ENCODE measurements around the gene ZMYND8.
"Not testable (repeated sequence)": the region's sequence is repeated elsewhere in the genome, so short reads cannot be mapped to it uniquely, and the experiment has no call there.

Gene ZMYND8

DNA sequence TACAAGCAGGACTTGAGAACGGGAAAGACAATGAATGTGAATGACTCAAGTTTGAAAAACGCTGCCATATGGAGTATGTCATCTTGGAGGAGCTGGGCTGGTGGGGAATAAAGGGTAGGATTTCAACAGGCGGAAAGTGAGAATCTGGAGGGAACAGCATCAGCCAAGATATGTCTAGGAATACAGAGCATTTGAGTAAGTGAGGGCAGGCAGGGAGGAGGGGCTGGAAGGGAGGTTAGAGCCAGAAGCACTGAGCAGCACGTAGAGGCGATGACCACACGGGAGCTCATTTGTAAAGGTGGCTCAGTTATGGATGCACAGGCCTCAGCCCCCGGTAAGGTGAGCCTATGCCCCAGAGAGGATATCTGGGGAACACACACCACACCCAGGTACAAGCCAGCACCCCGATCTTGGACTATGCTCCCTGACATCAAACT is 115.1 kb downstream of the ZMYND8 start:
- H2AFZ ChIP-seq (ENCODE audit: low read depth, low read length): no peak overlapping the region
- H3K27ac ChIP-seq (ENCODE audit: low read length): no peak overlapping the region
- H3K9ac ChIP-seq (ENCODE audit: low read depth, low read length): no peak overlapping the region
- ATAC-seq (ENCODE audit: insufficient read depth, low read depth) (no peak), DNase-seq (no peak)
- no peaks in the 10 kb centered on the region for H3K79me2 ChIP-seq (ENCODE audit: insufficient read depth, low read length)
- peaks cover 86% of the 10 kb centered on the region for H3K36me3 ChIP-seq (ENCODE audit: insufficient read depth, low read length)
- H3K4me1 ChIP-seq (ENCODE audit: insufficient read depth, low read length): no peaks in the 10 kb centered on the region
- H3K27me3 ChIP-seq (ENCODE audit: insufficient read depth, low read length, poor library complexity): no peaks in the 10 kb centered on the region
- no peaks in the 10 kb centered on the region for H3K9me3 ChIP-seq (ENCODE audit: insufficient read depth, low read length, severe bottlenecking)
- H4K20me1 ChIP-seq (ENCODE audit: insufficient read depth, low read length): peaks cover 16% of the 10 kb centered on the region; the same call in 1 of the 2 replicates
- H3K4me3 ChIP-seq (ENCODE audit: low read depth in 1 of 2, low read length in 2 of 2): no peak overlapping the region
- H3K4me2 ChIP-seq (ENCODE audit: insufficient read depth, low read length): no peak overlapping the region
- TF ChIP-seq, protein P1, sequence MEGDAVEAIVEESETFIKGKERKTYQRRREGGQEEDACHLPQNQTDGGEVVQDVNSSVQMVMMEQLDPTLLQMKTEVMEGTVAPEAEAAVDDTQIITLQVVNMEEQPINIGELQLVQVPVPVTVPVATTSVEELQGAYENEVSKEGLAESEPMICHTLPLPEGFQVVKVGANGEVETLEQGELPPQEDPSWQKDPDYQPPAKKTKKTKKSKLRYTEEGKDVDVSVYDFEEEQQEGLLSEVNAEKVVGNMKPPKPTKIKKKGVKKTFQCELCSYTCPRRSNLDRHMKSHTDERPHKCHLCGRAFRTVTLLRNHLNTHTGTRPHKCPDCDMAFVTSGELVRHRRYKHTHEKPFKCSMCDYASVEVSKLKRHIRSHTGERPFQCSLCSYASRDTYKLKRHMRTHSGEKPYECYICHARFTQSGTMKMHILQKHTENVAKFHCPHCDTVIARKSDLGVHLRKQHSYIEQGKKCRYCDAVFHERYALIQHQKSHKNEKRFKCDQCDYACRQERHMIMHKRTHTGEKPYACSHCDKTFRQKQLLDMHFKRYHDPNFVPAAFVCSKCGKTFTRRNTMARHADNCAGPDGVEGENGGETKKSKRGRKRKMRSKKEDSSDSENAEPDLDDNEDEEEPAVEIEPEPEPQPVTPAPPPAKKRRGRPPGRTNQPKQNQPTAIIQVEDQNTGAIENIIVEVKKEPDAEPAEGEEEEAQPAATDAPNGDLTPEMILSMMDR (IDR thresholded peaks at IDR 0.05; ENCODE audit: borderline replicate concordance, extremely low read depth, low read length, poor library complexity, severe bottlenecking): no peak
- TF ChIP-seq EZH2 (IDR thresholded peaks at IDR 0.05; ENCODE audit: borderline replicate concordance, low read depth, low read length, severe bottlenecking): no peak

DNA sequence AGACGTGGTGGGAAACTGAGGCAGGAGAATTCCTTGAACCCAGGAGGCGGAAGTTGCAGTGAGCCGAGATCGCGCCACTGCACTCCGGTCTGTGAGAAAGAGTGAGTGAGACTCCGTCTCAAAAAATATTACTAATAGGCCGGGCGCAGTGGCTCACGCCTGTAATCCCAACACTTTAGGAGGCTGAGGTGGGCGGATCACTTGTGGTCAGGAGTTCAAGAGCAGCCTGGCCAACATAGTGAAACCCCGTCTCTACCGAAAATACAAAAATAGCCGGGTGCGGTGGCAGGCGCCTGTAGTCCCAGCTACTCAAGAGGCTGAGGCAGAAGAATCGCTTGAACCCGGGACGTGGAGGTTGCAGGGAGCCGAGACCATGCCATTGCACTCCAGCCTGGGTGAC is 116.4 kb downstream of the ZMYND8 start:
- not testable (repeated sequence) for H3K9ac ChIP-seq (ENCODE audit: low read depth, low read length); H3K9me3 ChIP-seq (ENCODE audit: insufficient read depth, low read length, severe bottlenecking); H3K27me3 ChIP-seq (ENCODE audit: insufficient read depth, low read length, poor library complexity); H3K4me3 ChIP-seq (ENCODE audit: low read depth in 1 of 2, low read length in 2 of 2); H2AFZ ChIP-seq (ENCODE audit: low read depth, low read length); H3K4me1 ChIP-seq (ENCODE audit: insufficient read depth, low read length); H3K4me2 ChIP-seq (ENCODE audit: insufficient read depth, low read length); ATAC-seq (ENCODE audit: insufficient read depth, low read depth); DNase-seq; H3K79me2 ChIP-seq (ENCODE audit: insufficient read depth, low read length); H3K27ac ChIP-seq (ENCODE audit: low read length)
- H4K20me1 ChIP-seq (ENCODE audit: insufficient read depth, low read length): peaks cover 23% of the 10 kb centered on the region; the same call in 1 of the 2 replicates
- H3K36me3 ChIP-seq (ENCODE audit: insufficient read depth, low read length): peaks cover 85% of the 10 kb centered on the region

DNA sequence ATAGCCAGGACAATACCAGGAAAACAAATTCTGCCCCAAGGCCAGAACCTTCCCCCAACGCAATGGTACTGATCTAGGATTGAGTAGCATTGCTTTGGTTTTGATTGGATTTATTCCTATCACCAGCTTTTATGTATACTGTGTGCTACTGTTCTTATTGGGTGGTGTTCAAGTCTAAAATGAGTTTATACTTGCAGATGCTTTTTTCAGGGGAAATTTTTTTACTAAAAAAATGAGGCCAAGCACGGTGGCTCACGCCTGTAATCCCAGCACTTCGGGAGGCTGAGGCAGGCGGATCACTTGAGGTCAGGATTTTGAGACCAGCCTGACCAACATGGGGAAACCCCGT is 116.8 kb downstream of the ZMYND8 start:
- peaks cover 23% of the 10 kb centered on the region; the same call in 1 of the 2 replicates for H4K20me1 ChIP-seq (ENCODE audit: insufficient read depth, low read length)
- no peaks in the 10 kb centered on the region for H3K27me3 ChIP-seq (ENCODE audit: insufficient read depth, low read length, poor library complexity)
- H2AFZ ChIP-seq (ENCODE audit: low read depth, low read length): no peak overlapping the region
- H3K36me3 ChIP-seq (ENCODE audit: insufficient read depth, low read length): peaks cover 87% of the 10 kb centered on the region
- ATAC-seq (ENCODE audit: insufficient read depth, low read depth) (no peak), DNase-seq (no peak)
- no peaks in the 10 kb centered on the region for H3K4me1 ChIP-seq (ENCODE audit: insufficient read depth, low read length)
- H3K9me3 ChIP-seq (ENCODE audit: insufficient read depth, low read length, severe bottlenecking): no peaks in the 10 kb centered on the region
- no peak overlapping the region for H3K4me2 ChIP-seq (ENCODE audit: insufficient read depth, low read length)
- TF ChIP-seq, protein P1 (IDR thresholded peaks at IDR 0.05; ENCODE audit: borderline replicate concordance, extremely low read depth, low read length, poor library complexity, severe bottlenecking): no peak
- no peak for TF ChIP-seq EZH2 (IDR thresholded peaks at IDR 0.05; ENCODE audit: borderline replicate concordance, low read depth, low read length, severe bottlenecking)
- no peaks in the 10 kb centered on the region for H3K79me2 ChIP-seq (ENCODE audit: insufficient read depth, low read length)
- no peak overlapping the region for H3K9ac ChIP-seq (ENCODE audit: low read depth, low read length)
- no peak overlapping the region for H3K27ac ChIP-seq (ENCODE audit: low read length)
- H3K4me3 ChIP-seq (ENCODE audit: low read depth in 1 of 2, low read length in 2 of 2): no peak overlapping the region

DNA sequence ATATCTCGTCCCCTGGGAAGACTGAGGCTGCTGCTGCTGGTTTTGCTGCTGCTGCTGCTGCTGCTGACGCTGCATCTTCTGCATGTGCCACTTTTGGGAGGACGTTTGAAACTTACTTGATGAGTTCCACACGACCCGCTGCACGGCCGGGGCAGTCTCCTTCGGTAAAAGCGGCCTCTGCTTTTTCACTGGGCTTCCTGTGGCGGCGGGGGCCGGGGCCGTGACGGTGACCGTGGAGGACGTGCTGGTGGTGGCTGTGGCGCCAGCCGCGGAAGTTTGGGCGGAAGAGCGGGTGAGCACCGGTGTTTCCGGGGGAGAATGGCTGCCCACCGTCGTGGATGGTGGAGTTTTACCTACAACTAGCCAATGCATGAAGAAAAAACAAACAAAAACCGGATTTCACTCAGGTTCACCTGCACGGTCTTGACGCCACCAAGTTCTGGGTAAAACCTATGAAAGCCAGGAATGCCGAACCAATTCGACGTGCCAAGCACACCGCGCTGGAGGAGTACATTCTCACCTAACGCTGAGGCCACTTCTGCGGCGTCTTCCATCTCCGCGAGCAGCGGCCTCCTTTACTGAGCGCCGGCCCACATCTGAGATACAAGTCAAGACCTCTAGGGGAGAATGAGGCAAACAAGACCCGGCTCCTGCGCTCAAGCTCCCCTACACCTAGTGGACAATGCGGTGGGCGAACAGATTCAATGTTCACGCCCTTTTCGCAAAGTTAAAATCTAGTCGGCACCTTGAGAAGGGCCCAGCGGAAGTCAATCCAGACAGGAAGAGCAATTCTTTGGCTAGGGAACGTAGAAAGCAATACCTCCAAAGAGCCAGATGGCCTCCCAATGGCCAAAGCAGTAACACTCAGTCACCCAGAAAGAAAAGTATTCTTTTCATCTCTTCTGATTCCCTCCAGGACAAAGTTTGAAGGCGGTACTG is 117.5 kb downstream of the ZMYND8 start:
- Histone ChIP-seq H4K20me1 (ENCODE audit: insufficient read depth, low read length) (peaks cover 21% of the 10 kb centered on the region; the same call in 1 of the 2 replicates), H3K79me2 (ENCODE audit: insufficient read depth, low read length) (no peaks in the 10 kb centered on the region), H3K27me3 (ENCODE audit: insufficient read depth, low read length, poor library complexity) (no peaks in the 10 kb centered on the region), H3K36me3 (ENCODE audit: insufficient read depth, low read length) (peaks cover 85% of the 10 kb centered on the region), H3K27ac (ENCODE audit: low read length) (no peak overlapping the region), H2AFZ (ENCODE audit: low read depth, low read length) (no peak overlapping the region), H3K4me3 (ENCODE audit: low read depth in 1 of 2, low read length in 2 of 2) (no peak overlapping the region), H3K9ac (ENCODE audit: low read depth, low read length) (no peak overlapping the region), H3K9me3 (ENCODE audit: insufficient read depth, low read length, severe bottlenecking) (no peaks in the 10 kb centered on the region), H3K4me2 (ENCODE audit: insufficient read depth, low read length) (no peak overlapping the region), H3K4me1 (ENCODE audit: insufficient read depth, low read length) (no peaks in the 10 kb centered on the region)
- TF ChIP-seq, protein P1 (IDR thresholded peaks at IDR 0.05; ENCODE audit: borderline replicate concordance, extremely low read depth, low read length, poor library complexity, severe bottlenecking): no peak
- TF ChIP-seq EZH2 (IDR thresholded peaks at IDR 0.05; ENCODE audit: borderline replicate concordance, low read depth, low read length, severe bottlenecking): no peak
- ATAC-seq (ENCODE audit: insufficient read depth, low read depth) (no peak), DNase-seq (no peak)

Data from DND-41 (cell line).